ENCODE measurements around the gene CLTC. TPM values are rescaled to one million over a fixed set of nuclear protein-coding genes. Genes with fewer than 3 reads are reported as not detected.

CLTC gene
- total RNA-seq: 557 and 805 TPM in 2 replicates

GRCh38 chr17:59619298-59620063, at the start of gene CLTC:
CLTC (plus strand) TSS chr17:59619895; CDS start chr17:59620132, 237 bp downstream.

GRCh38 chr17:59707149-59707970, 87.7 kb downstream of the CLTC start, which contains the start of the genes PTRH2 and VMP1:
PTRH2 (minus strand) TSS chr17:59707430; CDS start chr17:59697978, 9,452 bp downstream.
VMP1 (plus strand) TSS chr17:59707654; CDS start chr17:59731447, 23,793 bp downstream.

Other genes with a start within 250 kb of the CLTC start
- 55.9 and 67.7 TPM in 2 replicates for gene DHX40, start 54.3 kb upstream of the CLTC start, total RNA-seq
- gene PTRH2, start 87.5 kb downstream of the CLTC start, total RNA-seq: 24.7 and 40.1 TPM in 2 replicates
- gene VMP1, start 87.8 kb downstream of the CLTC start, total RNA-seq: 167 and 245 TPM in 2 replicates